ENCODE measurements around the gene SLC25A19.
"Not testable (repeated sequence)": the region's sequence is repeated elsewhere in the genome, so short reads cannot be mapped to it uniquely, and the experiment has no call there.

Gene SLC25A19

GRCh38 chr17:75266316-75267152 is 22.7 kb downstream of the SLC25A19 start:
- no peak for DNase-seq

- DNase-seq: no peak
Observed at GRCh38 chr17:75265614-75266315, 23.5 kb downstream of the SLC25A19 start.

- DNase-seq: no peak
Observed at GRCh38 chr17:75263055-75263454, 26.2 kb downstream of the SLC25A19 start.

GRCh38 chr17:75262112-75262606 is 27.1 kb downstream of the SLC25A19 start:
- no peak for DNase-seq

- DNase-seq: peak; percentile 96 to 97
Observed at GRCh38 chr17:75261336-75262111, 27.7 kb downstream of the SLC25A19 start, which contains the start of the genes GGA3 and MRPS7. Gene GGA3, minus strand, starts transcription at chr17:75261606. Its CDS starts 19 bp downstream, at chr17:75261587. Gene MRPS7, plus strand, starts transcription at chr17:75261879. Its CDS starts 22 bp downstream, at chr17:75261901.

GRCh38 chr17:75260641-75261335 is 28.4 kb downstream of the SLC25A19 start:
- DNase-seq: peak; percentile 55 to 66

GRCh38 chr17:75257228-75257627 is 32.0 kb downstream of the SLC25A19 start:
- DNase-seq: not testable (repeated sequence)

GRCh38 chr17:75255954-75256698 is 33.1 kb downstream of the SLC25A19 start:
- DNase-seq: not testable (repeated sequence)

GRCh38 chr17:75252039-75252816 is 37.0 kb downstream of the SLC25A19 start:
- DNase-seq: no peak

- DNase-seq: peak; percentile 84 to 85
Observed at GRCh38 chr17:75250009-75250471, 39.2 kb downstream of the SLC25A19 start.

- DNase-seq: peak in 1 of 2 donors; percentile 39
Observed at GRCh38 chr17:75249564-75249963, 39.7 kb downstream of the SLC25A19 start.

GRCh38 chr17:75246404-75246803 is 42.8 kb downstream of the SLC25A19 start:
- DNase-seq: no peak

GRCh38 chr17:75245011-75245410 is 44.2 kb downstream of the SLC25A19 start:
- DNase-seq: no peak

- peak in 1 of 2 donors; percentile 35 for DNase-seq
Observed at GRCh38 chr17:75244133-75244866, 44.9 kb downstream of the SLC25A19 start.

- DNase-seq: peak; percentile 29 to 38
Observed at GRCh38 chr17:75242461-75243042, 46.7 kb downstream of the SLC25A19 start.

- peak in 1 of 2 donors; percentile 30 for DNase-seq
Observed at GRCh38 chr17:75241996-75242460, 47.2 kb downstream of the SLC25A19 start.

- DNase-seq: no peak
Observed at GRCh38 chr17:75241502-75241901, 47.7 kb downstream of the SLC25A19 start.

- no peak for DNase-seq
Observed at GRCh38 chr17:75241143-75241430, 48.1 kb downstream of the SLC25A19 start.

GRCh38 chr17:75240394-75241142 is 48.7 kb downstream of the SLC25A19 start:
- DNase-seq: peak; percentile 59 to 61
